Temporal lobe (tissue), 2 donors: ENCODE results near the gene KRTAP13-1. TPM values are rescaled to one million over a fixed set of nuclear protein-coding genes. Genes with fewer than 3 reads are reported as not detected.

Experiments
- small RNA-seq: library from RNA; depleted of rRNA; stranded (forward); fragments of <200 nt; gene quantifications from one replicate; pipeline ENCODE3, GENCODE V24; 2014; ENCODE audit warnings: low replicate concordance
- total RNA-seq: library from RNA; depleted of rRNA; stranded (reverse); fragments of >200 nt; gene quantifications from one replicate; pipeline ENCODE4 v1.2.3, GENCODE V29; 2014

The KRTAP13-1 gene
- total RNA-seq, 1 donor from 2014 or later: not detected

Small RNA genes lying within 50 kb of the gene (small RNA-seq; reads per million reads assigned to genes)
- gene KRTAP23-1 (not detected), gene MIR4327 (not detected)

Other genes with a start within 250 kb of the KRTAP13-1 start
- gene CLDN17, start 229.2 kb upstream of the KRTAP13-1 start, total RNA-seq: not detected
- gene CLDN8, start 179.9 kb upstream of the KRTAP13-1 start, total RNA-seq: not detected
- not detected for gene KRTAP24-1, start 113.1 kb upstream of the KRTAP13-1 start, total RNA-seq
- gene KRTAP25-1, start 106.5 kb upstream of the KRTAP13-1 start, total RNA-seq: not detected
- not detected for gene KRTAP26-1, start 75.7 kb upstream of the KRTAP13-1 start, total RNA-seq
- gene KRTAP27-1, start 58.3 kb upstream of the KRTAP13-1 start, total RNA-seq: not detected
- not detected for gene KRTAP23-1, start 47.4 kb upstream of the KRTAP13-1 start, total RNA-seq
- not detected for gene KRTAP13-2, start 23.8 kb upstream of the KRTAP13-1 start, total RNA-seq
- not detected for gene KRTAP13-3, start 29.9 kb downstream of the KRTAP13-1 start, total RNA-seq
- not detected for gene KRTAP13-4, start 34.2 kb downstream of the KRTAP13-1 start, total RNA-seq
- gene KRTAP15-1, start 44.2 kb downstream of the KRTAP13-1 start, total RNA-seq: not detected
- not detected for gene KRTAP19-1, start 84.3 kb downstream of the KRTAP13-1 start, total RNA-seq
- not detected for gene KRTAP19-2, start 91.4 kb downstream of the KRTAP13-1 start, total RNA-seq
- not detected for gene KRTAP19-3, start 96.0 kb downstream of the KRTAP13-1 start, total RNA-seq
- gene KRTAP19-4, start 101.1 kb downstream of the KRTAP13-1 start, total RNA-seq: not detected
- not detected for gene KRTAP19-5, start 106.1 kb downstream of the KRTAP13-1 start, total RNA-seq
- not detected for gene KRTAP19-6, start 145.8 kb downstream of the KRTAP13-1 start, total RNA-seq
- gene KRTAP19-7, start 165.3 kb downstream of the KRTAP13-1 start, total RNA-seq: not detected
- gene KRTAP22-2, start 194.4 kb downstream of the KRTAP13-1 start, total RNA-seq: not detected
- gene KRTAP6-3, start 196.4 kb downstream of the KRTAP13-1 start, total RNA-seq: not detected
- not detected for gene KRTAP6-2, start 202.9 kb downstream of the KRTAP13-1 start, total RNA-seq
- gene KRTAP22-1, start 205.1 kb downstream of the KRTAP13-1 start, total RNA-seq: not detected
- not detected for gene KRTAP6-1, start 217.9 kb downstream of the KRTAP13-1 start, total RNA-seq
- not detected for gene KRTAP20-1, start 220.4 kb downstream of the KRTAP13-1 start, total RNA-seq
- not detected for gene KRTAP20-4, start 224.6 kb downstream of the KRTAP13-1 start, total RNA-seq
- not detected for gene KRTAP20-2, start 239.2 kb downstream of the KRTAP13-1 start, total RNA-seq
- not detected for gene KRTAP20-3, start 246.8 kb downstream of the KRTAP13-1 start, total RNA-seq